CD8-positive, alpha-beta memory T cell (primary cell): ENCODE results near the gene EIF2B1. TPM values are rescaled to one million over a fixed set of nuclear protein-coding genes. Genes with fewer than 3 reads are reported as not detected.
A peak's percentile ranks its signal among the peaks of the same experiment; 100 is the strongest.

ENCODE experiments used
- CTCF ChIA-PET: fragments of 350-600 bp; sonication (Branson Sonifier 250); formaldehyde crosslinking; loops from one replicate; lab custom pipeline; 2021; ENCODE audit warnings: antibody characterized with exemption; lab: Charles Lee
- POLR2A ChIA-PET: fragments of 350-600 bp; sonication (Branson Sonifier 250); formaldehyde crosslinking; loops from one replicate; lab custom pipeline; 2021; ENCODE audit warnings: antibody characterized with exemption; lab: Charles Lee
- DNase-seq, 5 donors: peaks; one replicate each; pipeline versions ENCODE4 v3.0.0 to v3.0.0-alpha.2; 2020 to 2022; ENCODE audit warnings: mixed read lengths in 1 of 5
- H3K27ac ChIP-seq: one replicate; pipeline ENCODE4 v1.7.0; 2013; ENCODE audit warnings: low read depth, mild to moderate bottlenecking, low read length, moderate library complexity
- H3K27me3 ChIP-seq: 2 replicates; pipeline ENCODE4 v1.7.0; 2013; ENCODE audit warnings: low read length, mild to moderate bottlenecking; ENCODE audit not compliant: insufficient read depth, poor library complexity, severe bottlenecking
- H3K36me3 ChIP-seq: 2 replicates; pipeline ENCODE4 v1.7.0; 2013; ENCODE audit warnings: mild to moderate bottlenecking, low read length, moderate library complexity; ENCODE audit not compliant: insufficient read depth
- H3K4me1 ChIP-seq: 2 replicates; pipeline ENCODE4 v1.7.0; 2013; ENCODE audit warnings: mild to moderate bottlenecking, low read length, moderate library complexity; ENCODE audit not compliant: insufficient read depth
- H3K4me3 ChIP-seq: 2 replicates; pipeline ENCODE4 v1.7.0; 2013; ENCODE audit warnings: mild to moderate bottlenecking, low read length
- H3K9me3 ChIP-seq: 2 replicates; pipeline ENCODE4 v1.7.0; 2013; ENCODE audit warnings: mild to moderate bottlenecking, low read length
- H3K27ac Mint-ChIP-seq, 8 donors: one replicate each; pipeline ENCODE4 v1.8.0; 2020 to 2021; ENCODE audit warnings: mixed read lengths in 8 of 8, mild to moderate bottlenecking in 6 of 8, inconsistent platforms in 3 of 8, moderate library complexity in 3 of 8
- H3K27me3 Mint-ChIP-seq, 2 donors: one replicate each; pipeline ENCODE4 v1.8.0; 2020 to 2021; ENCODE audit warnings: mixed read lengths in 2 of 2, mild to moderate bottlenecking in 1 of 2, moderate library complexity in 1 of 2
- H3K36me3 Mint-ChIP-seq, 3 donors: one replicate each; pipeline ENCODE4 v1.8.0; 2020 to 2021; ENCODE audit warnings: mixed read lengths in 3 of 3, inconsistent platforms in 1 of 3, mild to moderate bottlenecking in 1 of 3
- H3K4me1 Mint-ChIP-seq, 3 donors: one replicate each; pipeline ENCODE4 v1.8.0; 2020 to 2021; ENCODE audit warnings: mixed read lengths in 3 of 3, inconsistent platforms in 1 of 3, mild to moderate bottlenecking in 1 of 3
- H3K4me3 Mint-ChIP-seq, 7 donors: one replicate each; pipeline ENCODE4 v1.8.0; 2020 to 2021; ENCODE audit warnings: mixed read lengths in 7 of 7, mild to moderate bottlenecking in 6 of 7, moderate library complexity in 4 of 7, inconsistent platforms in 2 of 7
- H3K9me3 Mint-ChIP-seq, 5 donors: one replicate each; pipeline ENCODE4 v1.8.0; 2020 to 2022; ENCODE audit warnings: mixed read lengths in 5 of 5, mild to moderate bottlenecking in 3 of 5, moderate library complexity in 2 of 5, inconsistent platforms in 1 of 5
- polyA plus RNA-seq: library from polyadenylated mRNA; unstranded; fragments of 300-500 nt; fragmentation: Illumina TruSeq; gene quantifications from one replicate; pipeline ENCODE4 v1.2.3, GENCODE V29; 2021
- total RNA-seq, 2 experiments: library from RNA; stranded (reverse); gene quantifications; one replicate each; pipeline ENCODE4 v1.2.3, GENCODE V29; 2021

Gene EIF2B1
- total and polyA plus RNA-seq, 3 experiments from 2014 or later = 61.1 to 99.1 (median 91.3) TPM

DNA sequence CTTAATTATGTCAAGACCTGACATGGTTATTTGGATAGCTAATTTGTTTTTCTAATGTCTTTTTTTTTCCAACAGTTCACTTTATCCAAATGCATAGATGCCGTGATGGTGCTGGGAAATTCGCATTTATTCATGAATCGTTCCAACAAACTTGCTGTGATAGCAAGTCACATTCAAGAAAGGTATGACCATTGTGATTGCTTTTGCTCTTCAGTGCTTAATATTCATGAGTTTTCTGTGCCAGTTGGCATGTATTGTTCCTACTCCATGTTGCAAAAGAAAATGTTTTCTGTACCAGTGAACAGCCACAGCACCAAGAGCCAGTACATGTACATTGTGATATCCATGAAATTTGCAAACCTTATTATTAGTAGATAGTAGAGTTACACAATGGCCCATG is 11.9 kb upstream of the EIF2B1 start:
- H3K9me3 Mint-ChIP-seq = no peaks in the 10 kb centered on the region
- no peaks in the 10 kb centered on the region for H3K27me3 ChIP-seq
- H3K27me3 Mint-ChIP-seq = no peaks in the 10 kb centered on the region
- H3K4me1 Mint-ChIP-seq = peaks cover 0 to 6% (median 1%) of the 10 kb centered on the region in 3 donors
- H3K36me3 ChIP-seq = peaks cover 16% of the 10 kb centered on the region
- no peak overlapping the region for H3K4me3 Mint-ChIP-seq
- H3K4me3 ChIP-seq = no peak overlapping the region
- H3K27ac ChIP-seq = no peak overlapping the region
- H3K9me3 ChIP-seq = no peaks in the 10 kb centered on the region
- POLR2A ChIA-PET = interaction anchor here (0.6 kb wide), 1 partner anchor 147 kb away, joined by 5 read pairs; no protein-coding TSS in a partner anchor
- no peaks in the 10 kb centered on the region for H3K4me1 ChIP-seq
- no peak overlapping the region for H3K27ac Mint-ChIP-seq
- H3K36me3 Mint-ChIP-seq = peaks cover 4 to 64% (median 16%) of the 10 kb centered on the region in 3 donors
- DNase-seq = no peak
- CTCF ChIA-PET = interaction anchor here (0.5 to 1.1 kb wide), 2 partner anchors 11 to 1972 kb away, joined by 3 to 4 read pairs; no protein-coding TSS in a partner anchor

- H3K9me3 Mint-ChIP-seq = no peaks in the 10 kb centered on the region
- DNase-seq = no peak
- Histone ChIP-seq H3K27me3 (no peaks in the 10 kb centered on the region), H3K4me1 (no peaks in the 10 kb centered on the region), H3K9me3 (no peaks in the 10 kb centered on the region), H3K27ac (no peak overlapping the region), H3K36me3 (peaks cover 9% of the 10 kb centered on the region), H3K4me3 (no peak overlapping the region)
- peak overlapping the region in 2 of 8 donors; percentile 11 to 26 for H3K27ac Mint-ChIP-seq
- POLR2A ChIA-PET = no interaction called here
- H3K4me3 Mint-ChIP-seq = no peak overlapping the region
- CTCF ChIA-PET = no interaction called here
- peaks cover 0 to 9% (median 3%) of the 10 kb centered on the region in 3 donors for H3K4me1 Mint-ChIP-seq
- no peaks in the 10 kb centered on the region for H3K27me3 Mint-ChIP-seq
- peaks cover 4 to 57% (median 16%) of the 10 kb centered on the region in 3 donors for H3K36me3 Mint-ChIP-seq
Measured at GRCh38 chr12:123643911-123644310, 10.4 kb upstream of the EIF2B1 start.

DNA sequence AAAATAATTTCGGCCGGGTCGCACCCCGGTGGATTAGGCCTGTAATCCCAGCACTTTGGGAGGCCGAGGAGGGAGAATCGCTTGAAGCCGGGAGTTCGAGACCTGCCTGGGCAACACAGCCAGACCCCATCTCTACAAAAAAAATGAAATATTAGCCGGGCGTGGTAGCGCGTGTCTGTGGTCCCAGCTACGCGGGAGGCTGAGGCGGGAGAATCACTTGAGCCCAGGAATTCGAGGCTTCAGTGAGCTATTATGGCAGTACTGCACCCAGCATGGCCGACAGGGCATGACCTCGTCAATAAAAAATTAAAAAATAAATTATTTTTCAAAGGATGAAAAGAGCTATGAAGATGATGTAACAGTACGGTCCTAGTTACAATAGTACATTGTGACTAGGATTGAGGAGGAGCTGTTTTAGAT is 666 bp upstream of the EIF2B1 start:
- Mint-ChIP-seq H3K4me1 (peaks cover 29 to 45% (median 42%) of the 10 kb centered on the region in 3 donors), H3K27ac (peak overlapping the region; percentile 89 to 99 (median 99)), H3K36me3 (peaks cover 7 to 30% (median 9%) of the 10 kb centered on the region in 3 donors), H3K27me3 (no peaks in the 10 kb centered on the region), H3K9me3 (no peaks in the 10 kb centered on the region), H3K4me3 (peak overlapping the region; percentile 92 to 98 (median 96))
- Histone ChIP-seq H3K27ac (peak overlapping the region; percentile 93), H3K9me3 (no peaks in the 10 kb centered on the region), H3K27me3 (no peaks in the 10 kb centered on the region), H3K36me3 (peaks cover 16% of the 10 kb centered on the region), H3K4me3 (peak overlapping the region; percentile 83), H3K4me1 (peaks cover 19% of the 10 kb centered on the region)
- peak in 1 of 5 donors; percentile 4 for DNase-seq
- ChIA-PET CTCF (no interaction called here), POLR2A (no interaction called here)

DNA sequence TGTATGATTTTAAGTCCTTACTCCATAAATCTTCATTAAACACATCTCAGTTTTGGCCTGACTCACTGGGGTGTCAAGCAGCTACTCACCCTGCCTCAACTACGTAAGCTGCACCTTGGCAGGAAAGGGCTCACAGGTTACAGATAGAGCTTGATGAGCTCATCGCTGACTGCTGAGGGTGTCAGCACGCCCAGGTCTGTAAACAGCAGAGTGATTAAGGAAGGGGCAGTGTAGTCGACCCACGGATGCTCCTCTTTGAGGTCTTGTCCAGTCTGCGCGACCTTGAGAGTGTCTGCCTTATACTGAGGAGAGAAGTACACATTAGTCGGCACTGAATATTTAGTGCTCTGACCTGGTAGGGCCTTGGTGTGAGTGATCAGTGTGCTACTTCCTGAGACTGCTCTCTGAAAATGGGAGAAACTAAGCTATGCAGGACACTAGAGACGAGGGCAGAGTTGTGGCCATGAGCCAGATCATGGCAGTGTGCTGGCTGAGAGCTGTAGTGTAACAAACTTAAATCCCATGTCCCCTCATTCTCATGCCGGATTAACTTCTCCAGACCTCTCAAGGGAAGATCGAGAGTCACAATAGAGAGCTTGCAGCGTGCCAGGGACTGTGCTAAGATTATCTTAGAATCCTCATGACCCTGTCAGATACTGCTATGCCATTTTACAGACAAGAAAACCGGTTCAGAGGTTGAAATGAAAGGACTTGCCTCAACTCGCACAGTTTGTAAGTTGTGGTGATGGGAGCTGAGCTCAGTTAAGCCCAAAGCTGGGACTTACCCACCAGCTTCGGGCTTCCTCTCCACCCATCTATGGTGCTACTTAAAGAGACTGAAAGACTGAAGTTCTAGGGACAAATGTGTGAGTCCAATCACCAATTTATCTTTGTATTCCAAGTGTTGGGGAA is 11.6 kb downstream of the EIF2B1 start:
- Mint-ChIP-seq H3K4me3 (no peak overlapping the region), H3K4me1 (peaks cover 0 to 7% (median 2%) of the 10 kb centered on the region in 3 donors), H3K36me3 (peaks cover 13 to 78% (median 18%) of the 10 kb centered on the region in 3 donors), H3K27ac (peak overlapping the region in 2 of 8 donors; percentile 31 to 36), H3K9me3 (no peaks in the 10 kb centered on the region), H3K27me3 (no peaks in the 10 kb centered on the region)
- H3K4me3 ChIP-seq = no peak overlapping the region
- H3K4me1 ChIP-seq = no peaks in the 10 kb centered on the region
- no peak for DNase-seq
- peaks cover 60% of the 10 kb centered on the region for H3K36me3 ChIP-seq
- CTCF ChIA-PET = interaction anchor here (0.7 to 2.9 kb wide), 3 partner anchors 8 to 31 kb away, joined by 4 to 8 read pairs (median 4); no protein-coding TSS in a partner anchor
- POLR2A ChIA-PET = no interaction called here
- no peaks in the 10 kb centered on the region for H3K27me3 ChIP-seq
- H3K27ac ChIP-seq = no peak overlapping the region
- H3K9me3 ChIP-seq = no peaks in the 10 kb centered on the region

DNA sequence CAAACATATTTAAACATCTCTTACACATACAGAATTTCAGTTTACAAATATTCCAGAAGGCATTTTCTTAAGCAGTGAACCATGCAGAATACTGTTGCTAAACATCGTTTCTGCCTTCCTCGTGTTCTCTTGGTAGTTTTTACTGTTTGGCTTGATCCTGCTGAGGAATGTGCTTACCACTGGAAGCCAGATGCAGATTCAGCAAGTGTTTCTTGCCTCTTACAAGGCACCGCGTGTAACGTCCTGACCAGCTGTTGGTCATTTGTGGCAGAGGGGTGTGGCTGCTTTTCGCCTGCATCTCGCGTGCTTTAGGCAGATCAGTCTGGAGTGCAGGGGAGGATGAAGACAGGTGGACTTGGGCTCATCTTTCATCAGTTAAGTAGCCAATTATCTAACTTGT is 12.4 kb downstream of the EIF2B1 start:
- H3K36me3 Mint-ChIP-seq = peaks cover 8 to 77% (median 14%) of the 10 kb centered on the region in 3 donors
- peak overlapping the region in 1 of 8 donors; percentile 60 for H3K27ac Mint-ChIP-seq
- Histone ChIP-seq H3K4me1 (no peaks in the 10 kb centered on the region), H3K36me3 (peaks cover 58% of the 10 kb centered on the region), H3K9me3 (no peaks in the 10 kb centered on the region), H3K27ac (no peak overlapping the region), H3K27me3 (no peaks in the 10 kb centered on the region), H3K4me3 (no peak overlapping the region)
- H3K9me3 Mint-ChIP-seq = no peaks in the 10 kb centered on the region
- H3K4me3 Mint-ChIP-seq = no peak overlapping the region
- peaks cover 0 to 5% (median 2%) of the 10 kb centered on the region in 3 donors for H3K4me1 Mint-ChIP-seq
- DNase-seq = no peak
- CTCF ChIA-PET = interaction anchor here (1.6 to 2.9 kb wide), 2 partner anchors 8 to 11 kb away, joined by 4 to 8 read pairs; no protein-coding TSS in a partner anchor
- POLR2A ChIA-PET = no interaction called here
- H3K27me3 Mint-ChIP-seq = no peaks in the 10 kb centered on the region

DNA sequence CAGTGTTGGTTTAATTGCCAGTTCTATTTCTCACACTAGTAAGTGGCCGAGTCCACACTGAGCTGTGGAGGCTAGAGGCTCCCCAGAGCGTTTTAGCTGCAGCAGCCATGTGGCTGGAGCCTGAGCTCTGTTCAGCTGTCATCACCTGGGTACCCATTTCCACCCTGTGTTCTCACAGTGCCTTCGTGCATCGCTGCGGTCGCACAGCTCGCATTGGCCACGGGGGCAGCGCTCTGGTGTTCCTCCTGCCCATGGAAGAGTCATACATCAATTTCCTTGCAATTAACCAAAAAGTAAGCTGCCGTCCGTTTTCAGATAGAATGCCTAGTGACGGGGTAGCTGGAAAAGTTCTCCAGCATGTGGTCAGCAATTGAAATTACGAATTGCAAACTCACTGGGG is 15.9 kb downstream of the EIF2B1 start:
- DNase-seq = no peak
- no peaks in the 10 kb centered on the region for H3K27me3 ChIP-seq
- Mint-ChIP-seq H3K4me1 (peaks cover 0 to 4% (median 2%) of the 10 kb centered on the region in 3 donors), H3K9me3 (no peaks in the 10 kb centered on the region), H3K27me3 (no peaks in the 10 kb centered on the region), H3K36me3 (peaks cover 3 to 88% (median 20%) of the 10 kb centered on the region in 3 donors), H3K27ac (peak overlapping the region in 1 of 8 donors; percentile 84), H3K4me3 (no peak overlapping the region)
- H3K27ac ChIP-seq = no peak overlapping the region
- peaks cover 70% of the 10 kb centered on the region for H3K36me3 ChIP-seq
- CTCF ChIA-PET = interaction anchor here (0.8 to 1.9 kb wide), 5 partner anchors 10 to 28 kb away, joined by 3 to 5 read pairs (median 3); no protein-coding TSS in a partner anchor
- no peak overlapping the region for H3K4me3 ChIP-seq
- no peaks in the 10 kb centered on the region for H3K4me1 ChIP-seq
- no peaks in the 10 kb centered on the region for H3K9me3 ChIP-seq
- POLR2A ChIA-PET = no interaction called here

GRCh38 chr12:123617144-123617543 is 16.3 kb downstream of the EIF2B1 start:
- Histone ChIP-seq H3K36me3 (peaks cover 70% of the 10 kb centered on the region), H3K9me3 (no peaks in the 10 kb centered on the region), H3K27ac (no peak overlapping the region), H3K4me1 (no peaks in the 10 kb centered on the region), H3K27me3 (no peaks in the 10 kb centered on the region), H3K4me3 (no peak overlapping the region)
- Mint-ChIP-seq H3K4me3 (no peak overlapping the region), H3K36me3 (peaks cover 8 to 88% (median 21%) of the 10 kb centered on the region in 3 donors), H3K27ac (no peak overlapping the region), H3K27me3 (no peaks in the 10 kb centered on the region), H3K4me1 (peaks cover 0 to 4% (median 2%) of the 10 kb centered on the region in 3 donors), H3K9me3 (no peaks in the 10 kb centered on the region)
- DNase-seq = no peak
- POLR2A ChIA-PET = no interaction called here
- CTCF ChIA-PET = interaction anchor here (0.8 to 0.9 kb wide), 2 partner anchors 11 kb away, joined by 3 read pairs; no protein-coding TSS in a partner anchor

- H3K4me3 ChIP-seq = no peak overlapping the region
- H3K27ac ChIP-seq = no peak overlapping the region
- Mint-ChIP-seq H3K9me3 (no peaks in the 10 kb centered on the region), H3K4me1 (peaks cover 0 to 4% (median 2%) of the 10 kb centered on the region in 3 donors), H3K27ac (no peak overlapping the region), H3K4me3 (no peak overlapping the region), H3K27me3 (no peaks in the 10 kb centered on the region), H3K36me3 (peaks cover 8 to 85% (median 18%) of the 10 kb centered on the region in 3 donors)
- H3K9me3 ChIP-seq = no peaks in the 10 kb centered on the region
- ChIA-PET CTCF (no interaction called here), POLR2A (no interaction called here)
- DNase-seq = no peak
- H3K27me3 ChIP-seq = no peaks in the 10 kb centered on the region
- no peaks in the 10 kb centered on the region for H3K4me1 ChIP-seq
- peaks cover 67% of the 10 kb centered on the region for H3K36me3 ChIP-seq
Measured at GRCh38 chr12:123614531-123614930, 19.0 kb downstream of the EIF2B1 start.
